ENCODE data around the gene NFIB.

Gene NFIB

DNA sequence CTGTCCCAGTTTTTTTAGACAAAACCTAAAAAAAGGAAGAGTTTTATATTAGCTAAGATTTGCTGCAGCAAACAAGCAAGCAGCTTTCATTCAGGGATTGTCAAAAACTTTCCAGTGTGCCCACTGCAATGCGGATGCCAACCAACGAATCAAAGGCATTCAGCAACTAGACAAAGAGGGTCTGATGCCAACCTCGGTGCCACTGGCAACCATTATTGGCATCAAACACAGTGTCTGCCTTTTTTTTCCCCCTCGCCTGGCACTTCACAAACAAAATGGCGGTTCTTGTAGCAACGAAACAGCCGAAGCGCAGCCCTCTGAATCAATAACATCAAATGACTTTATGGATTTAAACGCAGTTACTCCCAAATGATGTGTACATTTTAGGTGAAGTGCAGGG, 10.4 kb downstream of the NFIB start:
- ATAC-seq (replicated peaks; ENCODE audit: extremely low read depth, poor library complexity, severe bottlenecking), result no peak

DNA sequence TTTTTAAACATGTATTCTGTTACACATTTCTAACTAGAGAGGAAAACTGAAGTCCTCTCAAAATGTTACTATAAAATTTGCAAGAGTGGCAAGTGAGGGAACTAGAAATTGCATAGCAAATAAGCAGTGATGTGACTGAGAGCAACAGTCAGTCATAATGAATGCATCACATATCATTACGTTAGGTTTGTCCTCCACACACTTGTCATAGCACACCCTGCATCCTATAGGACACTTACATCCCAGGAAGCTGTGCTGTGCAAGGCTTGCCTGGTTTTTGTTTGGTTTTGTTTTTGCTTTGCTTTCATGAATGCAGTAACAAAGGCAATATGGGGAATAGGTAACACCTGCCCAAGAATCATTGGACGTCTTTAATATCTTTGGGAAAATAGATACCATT, 10.8 kb downstream of the NFIB start:
- peaks cover 84% of the 10 kb centered on the region for H3K27me3 Mint-ChIP-seq
- H3K4me3 Mint-ChIP-seq, result no peak overlapping the region
- no peak for DNase-seq (ENCODE audit: low spot score in 2 of 2)
- H3K4me1 Mint-ChIP-seq, result no peaks in the 10 kb centered on the region
- no peak overlapping the region for H3K27ac Mint-ChIP-seq (ENCODE audit: low read depth)
- no peaks in the 10 kb centered on the region for H3K9me3 Mint-ChIP-seq
- no peak for ATAC-seq (replicated peaks; ENCODE audit: extremely low read depth, poor library complexity, severe bottlenecking)
- H3K36me3 Mint-ChIP-seq (ENCODE audit: insufficient read depth), result no peaks in the 10 kb centered on the region

More for the DNA sequence above, 10.4 kb downstream of the NFIB start:
- Mint-ChIP-seq H3K9me3 (no peaks in the 10 kb centered on the region), H3K27ac (ENCODE audit: low read depth) (no peak overlapping the region), H3K36me3 (ENCODE audit: insufficient read depth) (no peaks in the 10 kb centered on the region), H3K4me1 (no peaks in the 10 kb centered on the region), H3K27me3 (peaks cover 87% of the 10 kb centered on the region), H3K4me3 (no peak overlapping the region)
- no peak for DNase-seq (ENCODE audit: low spot score in 2 of 2)

DNA sequence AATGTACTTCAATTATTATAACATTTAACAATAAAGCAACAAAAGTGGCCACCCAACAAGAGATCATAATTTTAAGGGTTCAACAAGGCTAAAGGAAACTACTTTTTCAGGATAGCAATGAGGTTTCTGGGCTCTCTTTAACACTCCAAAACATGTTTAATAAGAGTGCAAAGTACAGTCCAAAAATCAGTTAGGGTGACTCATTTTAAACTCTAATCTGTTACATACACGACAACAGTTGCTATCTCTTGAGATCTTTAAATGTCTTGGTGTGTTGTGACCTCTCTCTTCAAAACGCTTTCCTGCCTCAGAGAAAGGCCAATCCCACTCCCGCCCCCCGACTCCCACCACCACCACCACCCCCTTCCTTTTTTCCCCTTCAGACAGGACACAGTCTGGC, 11.5 kb downstream of the NFIB start:
- Mint-ChIP-seq H3K4me1 (no peaks in the 10 kb centered on the region), H3K9me3 (no peaks in the 10 kb centered on the region), H3K4me3 (no peak overlapping the region), H3K27ac (ENCODE audit: low read depth) (no peak overlapping the region), H3K36me3 (ENCODE audit: insufficient read depth) (no peaks in the 10 kb centered on the region), H3K27me3 (peaks cover 79% of the 10 kb centered on the region)
- DNase-seq (ENCODE audit: low spot score in 2 of 2), result no peak
- ATAC-seq (replicated peaks; ENCODE audit: extremely low read depth, poor library complexity, severe bottlenecking), result no peak

DNA sequence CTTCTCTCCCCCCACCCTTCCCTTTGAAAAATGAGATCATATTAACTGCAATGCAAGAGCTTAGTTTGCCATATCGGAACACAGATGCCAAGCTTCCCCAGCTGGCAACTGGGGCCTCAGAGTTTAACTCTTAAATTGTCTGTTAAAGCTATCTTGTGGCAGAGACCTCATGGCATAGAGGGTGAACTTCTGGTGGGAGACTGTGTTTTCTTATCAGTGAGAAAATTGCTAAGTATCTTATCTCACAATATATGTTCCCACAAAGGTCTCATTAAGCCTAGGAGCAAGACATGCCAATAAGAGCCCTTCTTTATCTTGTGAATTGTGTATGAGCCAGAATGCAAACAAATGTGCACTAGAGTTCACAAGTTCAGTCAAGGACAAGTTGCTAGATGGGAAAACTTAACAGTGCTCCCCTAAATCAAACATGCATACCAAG, 12.3 kb downstream of the NFIB start:
- no peak overlapping the region for H3K27ac Mint-ChIP-seq (ENCODE audit: low read depth)
- H3K4me1 Mint-ChIP-seq, result no peaks in the 10 kb centered on the region
- no peaks in the 10 kb centered on the region for H3K9me3 Mint-ChIP-seq
- ATAC-seq (replicated peaks; ENCODE audit: extremely low read depth, poor library complexity, severe bottlenecking) (no peak), DNase-seq (ENCODE audit: low spot score in 2 of 2) (no peak)
- H3K36me3 Mint-ChIP-seq (ENCODE audit: insufficient read depth), result no peaks in the 10 kb centered on the region
- H3K4me3 Mint-ChIP-seq, result no peak overlapping the region
- peaks cover 78% of the 10 kb centered on the region for H3K27me3 Mint-ChIP-seq

DNA sequence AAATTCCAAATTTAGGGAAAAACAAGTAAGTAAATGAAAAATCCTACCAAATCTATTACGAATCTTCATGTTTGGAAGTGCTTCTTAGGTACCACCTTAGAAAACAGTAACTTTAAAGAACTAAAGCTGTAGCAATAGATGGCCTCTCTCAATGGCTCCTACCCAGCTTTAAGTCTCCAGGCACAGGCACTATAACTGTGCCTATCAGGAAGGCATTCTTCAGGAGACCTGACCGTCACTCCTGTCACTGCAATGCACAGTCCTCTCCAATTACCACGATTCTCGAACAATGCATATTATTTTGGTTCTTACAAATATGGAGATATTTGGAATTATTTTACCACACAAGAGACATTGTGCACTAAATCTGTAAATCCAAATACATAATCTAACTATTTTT, 12.9 kb downstream of the NFIB start:
- ATAC-seq (replicated peaks; ENCODE audit: extremely low read depth, poor library complexity, severe bottlenecking) (no peak), DNase-seq (ENCODE audit: low spot score in 2 of 2) (no peak)
- no peaks in the 10 kb centered on the region for H3K36me3 Mint-ChIP-seq (ENCODE audit: insufficient read depth)
- no peaks in the 10 kb centered on the region for H3K9me3 Mint-ChIP-seq
- H3K4me3 Mint-ChIP-seq, result no peak overlapping the region
- peaks cover 78% of the 10 kb centered on the region for H3K27me3 Mint-ChIP-seq
- H3K27ac Mint-ChIP-seq (ENCODE audit: low read depth), result no peak overlapping the region
- H3K4me1 Mint-ChIP-seq, result no peaks in the 10 kb centered on the region

DNA sequence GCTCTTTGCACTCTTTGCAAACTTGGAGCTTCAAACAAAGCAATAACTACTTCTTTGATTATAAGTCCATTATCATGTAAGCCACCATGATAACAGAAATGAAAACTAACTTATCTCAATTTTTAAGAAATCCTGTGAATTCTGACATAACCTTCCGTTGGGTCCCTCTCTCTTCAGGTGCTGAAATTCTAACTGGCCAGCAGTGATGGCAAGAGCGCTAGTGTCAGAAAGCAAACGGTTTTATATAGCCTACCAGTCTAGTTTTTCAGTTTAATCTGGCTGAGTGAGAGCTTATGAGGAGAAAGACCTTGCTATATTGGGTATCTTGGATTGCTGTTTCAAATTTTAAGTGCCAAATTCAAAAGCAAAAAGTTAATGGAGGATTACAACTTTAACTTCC, 13.4 kb downstream of the NFIB start:
- ATAC-seq (replicated peaks; ENCODE audit: extremely low read depth, poor library complexity, severe bottlenecking) (no peak), DNase-seq (ENCODE audit: low spot score in 2 of 2) (no peak)
- no peaks in the 10 kb centered on the region for H3K4me1 Mint-ChIP-seq
- H3K27me3 Mint-ChIP-seq, result peaks cover 77% of the 10 kb centered on the region
- H3K4me3 Mint-ChIP-seq, result no peak overlapping the region
- no peak overlapping the region for H3K27ac Mint-ChIP-seq (ENCODE audit: low read depth)
- H3K36me3 Mint-ChIP-seq (ENCODE audit: insufficient read depth), result no peaks in the 10 kb centered on the region
- H3K9me3 Mint-ChIP-seq, result no peaks in the 10 kb centered on the region

DNA sequence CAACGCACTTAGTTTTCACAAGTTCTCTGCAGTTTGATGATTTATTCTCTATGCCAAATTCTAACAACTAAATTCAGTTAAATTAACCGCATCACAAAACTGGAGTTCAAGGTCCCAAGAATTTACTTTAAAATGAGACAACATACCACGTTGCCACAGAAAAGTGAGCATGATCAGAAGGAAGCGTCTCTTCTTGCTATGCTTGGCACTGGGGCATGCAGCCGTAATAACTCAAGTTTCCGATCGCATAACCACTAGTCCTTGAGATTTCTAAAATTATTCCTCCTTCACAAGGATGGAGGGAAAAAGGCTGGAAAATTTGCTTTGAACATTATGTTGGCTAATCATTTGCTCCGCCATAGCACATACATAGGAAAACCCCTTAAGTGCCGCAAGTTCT, 13.9 kb downstream of the NFIB start:
- ATAC-seq (replicated peaks; ENCODE audit: extremely low read depth, poor library complexity, severe bottlenecking) (no peak), DNase-seq (ENCODE audit: low spot score in 2 of 2) (no peak)
- Mint-ChIP-seq H3K27ac (ENCODE audit: low read depth) (no peak overlapping the region), H3K9me3 (no peaks in the 10 kb centered on the region), H3K4me1 (no peaks in the 10 kb centered on the region), H3K4me3 (no peak overlapping the region), H3K27me3 (peaks cover 71% of the 10 kb centered on the region), H3K36me3 (ENCODE audit: insufficient read depth) (no peaks in the 10 kb centered on the region)

DNA sequence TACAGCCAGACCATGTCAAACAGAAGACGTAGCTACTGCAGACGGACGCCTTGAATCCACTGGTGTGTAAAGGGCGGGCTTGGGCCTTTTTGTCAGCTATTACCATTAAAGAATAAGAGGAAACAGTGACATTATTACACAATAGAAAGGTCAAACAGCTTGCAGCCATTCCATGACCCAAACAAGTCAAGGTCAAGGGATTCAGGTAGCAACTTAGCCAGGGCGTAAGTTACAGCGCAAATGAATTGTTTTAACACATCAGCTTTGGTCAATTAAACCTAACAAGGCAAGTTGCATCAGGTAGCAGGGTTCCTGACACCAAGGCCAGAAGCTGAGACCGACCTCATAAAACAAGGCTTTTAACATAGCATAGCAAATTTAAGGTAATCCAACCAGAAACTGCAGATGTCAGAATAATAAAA, 15.3 kb downstream of the NFIB start:
- H3K36me3 Mint-ChIP-seq (ENCODE audit: insufficient read depth), result no peaks in the 10 kb centered on the region
- H3K27me3 Mint-ChIP-seq, result peaks cover 65% of the 10 kb centered on the region
- DNase-seq (ENCODE audit: low spot score in 2 of 2) (no peak), ATAC-seq (replicated peaks; ENCODE audit: extremely low read depth, poor library complexity, severe bottlenecking) (no peak)
- H3K4me1 Mint-ChIP-seq, result no peaks in the 10 kb centered on the region
- H3K9me3 Mint-ChIP-seq, result no peaks in the 10 kb centered on the region
- no peak overlapping the region for H3K27ac Mint-ChIP-seq (ENCODE audit: low read depth)
- H3K4me3 Mint-ChIP-seq, result no peak overlapping the region

DNA sequence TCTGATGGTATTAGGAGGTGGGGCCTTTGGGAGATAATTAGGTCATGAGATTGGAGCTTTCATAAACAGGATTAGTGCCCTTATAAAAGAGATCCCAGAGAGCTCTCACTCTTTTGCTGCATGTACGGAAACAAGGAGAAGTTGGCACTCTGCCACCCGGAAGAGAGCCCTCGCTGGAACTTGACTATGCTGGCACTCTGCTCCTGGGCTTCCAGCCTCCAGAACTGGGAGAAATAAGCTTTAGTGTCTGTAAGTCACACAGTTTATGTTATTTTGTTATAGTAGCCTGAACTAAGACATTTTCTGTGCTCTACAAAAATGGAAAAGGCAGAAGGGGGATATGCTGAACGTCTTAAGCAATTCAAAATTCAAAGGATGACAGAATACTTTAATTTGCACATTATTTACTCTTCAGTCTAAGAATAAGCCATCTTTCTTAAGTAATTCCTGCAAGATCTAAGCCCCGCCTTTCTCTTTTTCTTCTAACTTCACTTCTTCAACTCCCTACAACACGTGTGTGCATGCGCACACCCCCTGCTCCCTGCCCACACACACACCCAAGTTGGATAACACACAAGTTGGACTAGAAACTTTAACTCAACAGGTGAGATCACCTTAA, 17.3 kb downstream of the NFIB start:
- no peaks in the 10 kb centered on the region for H3K9me3 Mint-ChIP-seq
- H3K4me1 Mint-ChIP-seq, result no peaks in the 10 kb centered on the region
- no peak overlapping the region for H3K4me3 Mint-ChIP-seq
- no peaks in the 10 kb centered on the region for H3K36me3 Mint-ChIP-seq (ENCODE audit: insufficient read depth)
- peaks cover 56% of the 10 kb centered on the region for H3K27me3 Mint-ChIP-seq
- no peak overlapping the region for H3K27ac Mint-ChIP-seq (ENCODE audit: low read depth)
- ATAC-seq (replicated peaks; ENCODE audit: extremely low read depth, poor library complexity, severe bottlenecking) (no peak), DNase-seq (ENCODE audit: low spot score in 2 of 2) (no peak)

DNA sequence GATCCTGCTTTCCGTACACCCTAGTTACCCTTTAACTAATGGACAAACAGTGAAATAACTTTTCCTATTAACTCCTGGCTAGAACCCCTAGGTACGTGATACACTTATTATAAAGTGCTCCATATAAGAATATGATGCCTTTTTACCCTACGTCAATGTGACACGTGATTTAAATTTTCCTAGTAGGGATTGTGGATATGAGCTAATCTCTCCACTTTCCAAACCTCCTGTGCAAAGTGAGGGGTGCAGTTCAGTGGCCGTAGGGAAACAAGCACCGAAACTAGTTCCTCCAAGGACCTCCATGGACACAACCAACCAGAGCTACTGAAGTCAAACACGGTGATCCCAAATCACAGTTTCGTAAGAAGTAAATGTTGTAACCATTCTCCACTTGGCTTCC, 19.3 kb downstream of the NFIB start:
- no peaks in the 10 kb centered on the region for H3K4me1 Mint-ChIP-seq
- peaks cover 43% of the 10 kb centered on the region for H3K27me3 Mint-ChIP-seq
- no peak for DNase-seq (ENCODE audit: low spot score in 2 of 2)
- no peaks in the 10 kb centered on the region for H3K36me3 Mint-ChIP-seq (ENCODE audit: insufficient read depth)
- ATAC-seq (replicated peaks; ENCODE audit: extremely low read depth, poor library complexity, severe bottlenecking), result no peak
- H3K9me3 Mint-ChIP-seq, result no peaks in the 10 kb centered on the region
- no peak overlapping the region for H3K4me3 Mint-ChIP-seq
- H3K27ac Mint-ChIP-seq (ENCODE audit: low read depth), result no peak overlapping the region

DNA sequence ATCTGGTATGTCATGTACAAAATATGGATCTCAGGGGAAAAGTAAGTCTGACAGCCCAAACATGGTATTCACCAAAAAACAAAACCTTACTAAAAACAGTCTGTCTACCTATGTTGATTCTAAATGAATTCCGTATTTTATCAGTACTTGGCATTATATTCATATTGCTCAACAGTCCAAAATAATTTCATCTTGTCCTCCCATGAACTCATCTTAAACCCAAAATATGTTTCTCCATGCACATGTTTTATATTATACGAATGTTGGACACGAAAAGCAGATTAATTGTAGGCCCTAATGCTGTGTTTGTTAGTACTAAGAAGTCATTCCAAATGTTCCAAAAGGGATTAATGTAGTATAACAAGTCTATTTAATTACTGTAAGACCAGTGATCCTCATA, 20.1 kb downstream of the NFIB start:
- H3K9me3 Mint-ChIP-seq, result no peaks in the 10 kb centered on the region
- H3K27ac Mint-ChIP-seq (ENCODE audit: low read depth), result no peak overlapping the region
- H3K27me3 Mint-ChIP-seq, result peaks cover 43% of the 10 kb centered on the region
- DNase-seq (ENCODE audit: low spot score in 2 of 2) (no peak), ATAC-seq (replicated peaks; ENCODE audit: extremely low read depth, poor library complexity, severe bottlenecking) (no peak)
- H3K4me1 Mint-ChIP-seq, result no peaks in the 10 kb centered on the region
- no peak overlapping the region for H3K4me3 Mint-ChIP-seq
- no peaks in the 10 kb centered on the region for H3K36me3 Mint-ChIP-seq (ENCODE audit: insufficient read depth)

DNA sequence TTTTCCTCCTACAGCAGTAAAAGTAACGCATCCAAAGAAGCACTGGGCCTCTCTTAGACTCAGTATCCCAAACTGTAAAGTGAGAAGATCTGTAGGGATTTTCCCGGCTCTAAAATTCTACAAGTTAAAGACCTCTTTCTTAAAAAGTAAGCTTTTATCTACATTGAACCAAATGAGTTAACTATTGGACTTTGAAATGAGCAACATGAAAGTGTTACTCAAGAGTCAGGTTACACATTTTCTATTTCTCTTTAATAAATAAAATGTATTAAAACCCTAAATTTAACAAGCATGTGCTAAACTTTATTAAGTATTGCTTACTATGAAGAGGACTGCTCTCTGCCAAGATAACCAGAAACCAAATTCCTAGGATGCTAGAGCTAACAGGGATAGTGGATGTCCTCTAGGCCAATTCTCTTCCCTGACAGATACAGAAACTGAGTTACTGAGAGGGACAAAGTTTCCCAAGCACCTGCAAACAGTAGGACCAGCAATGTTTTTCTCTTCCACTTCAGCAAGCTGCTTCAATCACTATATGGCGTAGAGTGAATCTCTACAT, 21.7 kb downstream of the NFIB start:
- H3K36me3 Mint-ChIP-seq (ENCODE audit: insufficient read depth), result no peaks in the 10 kb centered on the region
- no peak overlapping the region for H3K4me3 Mint-ChIP-seq
- H3K9me3 Mint-ChIP-seq, result no peaks in the 10 kb centered on the region
- peaks cover 43% of the 10 kb centered on the region for H3K27me3 Mint-ChIP-seq
- no peaks in the 10 kb centered on the region for H3K4me1 Mint-ChIP-seq
- H3K27ac Mint-ChIP-seq (ENCODE audit: low read depth), result no peak overlapping the region
- ATAC-seq (replicated peaks; ENCODE audit: extremely low read depth, poor library complexity, severe bottlenecking) (no peak), DNase-seq (ENCODE audit: low spot score in 2 of 2) (no peak)

DNA sequence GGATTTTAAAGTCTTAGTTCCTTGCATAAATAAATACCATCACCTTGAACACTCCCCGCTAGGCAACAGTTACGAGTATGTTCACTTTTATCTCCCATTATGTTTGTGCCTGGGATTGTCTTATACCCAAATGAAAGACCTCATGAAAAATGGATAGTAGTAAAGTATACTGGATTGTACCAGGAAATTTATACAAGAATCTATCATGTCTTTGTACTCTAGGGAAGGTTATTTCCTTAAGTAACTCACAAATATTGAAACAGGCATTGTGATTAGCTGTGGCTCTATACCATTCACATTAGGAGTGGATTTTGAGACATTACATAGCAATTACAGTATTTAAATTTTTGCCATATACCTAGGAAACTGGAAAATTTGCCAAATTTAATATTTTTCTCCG, 24.0 kb downstream of the NFIB start:
- Mint-ChIP-seq H3K36me3 (ENCODE audit: insufficient read depth) (no peaks in the 10 kb centered on the region), H3K27ac (ENCODE audit: low read depth) (no peak overlapping the region), H3K4me1 (no peaks in the 10 kb centered on the region), H3K27me3 (peaks cover 48% of the 10 kb centered on the region), H3K4me3 (no peak overlapping the region), H3K9me3 (no peaks in the 10 kb centered on the region)
- ATAC-seq (replicated peaks; ENCODE audit: extremely low read depth, poor library complexity, severe bottlenecking) (no peak), DNase-seq (ENCODE audit: low spot score in 2 of 2) (no peak)

Data from central memory CD8-positive, alpha-beta T cell (primary cell).